GM12874 (cell line): ENCODE measurements around the gene SNX6.

ENCODE experiments used
- CTCF ChIP-seq: IDR thresholded peaks from 2 replicates; pipeline ENCODE4 v1.5.1; 2011; ENCODE audit warnings: low read depth, mild to moderate bottlenecking, control low read depth, low read length, moderate library complexity; ENCODE audit not compliant: insufficient read depth

Gene SNX6

GRCh38 chr14:34623506-34623905 is 6.4 kb downstream of the SNX6 start:
- no peak for TF ChIP-seq CTCF

GRCh38 chr14:34620839-34621238 is 9.1 kb downstream of the SNX6 start:
- TF ChIP-seq CTCF = no peak

DNA sequence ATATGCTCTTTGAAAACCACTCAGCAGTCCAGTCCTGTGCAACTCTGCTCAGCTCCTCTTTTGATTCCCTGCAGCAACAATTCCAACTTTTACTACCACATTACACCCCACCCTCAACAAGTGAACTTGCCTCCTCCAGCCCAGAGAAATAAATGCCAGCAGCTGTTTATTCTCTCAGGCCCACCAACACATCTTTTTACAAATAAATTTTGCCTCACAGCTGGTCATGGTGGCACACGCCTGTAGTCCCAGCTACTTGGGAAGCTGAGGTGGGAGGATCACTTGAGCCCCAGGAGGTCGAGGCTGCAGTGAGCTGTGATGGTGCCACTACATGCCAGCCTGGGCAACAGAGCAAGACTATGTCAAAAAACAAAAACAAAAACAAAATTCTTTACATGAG is 9.8 kb downstream of the SNX6 start:
- TF ChIP-seq CTCF = no peak

DNA sequence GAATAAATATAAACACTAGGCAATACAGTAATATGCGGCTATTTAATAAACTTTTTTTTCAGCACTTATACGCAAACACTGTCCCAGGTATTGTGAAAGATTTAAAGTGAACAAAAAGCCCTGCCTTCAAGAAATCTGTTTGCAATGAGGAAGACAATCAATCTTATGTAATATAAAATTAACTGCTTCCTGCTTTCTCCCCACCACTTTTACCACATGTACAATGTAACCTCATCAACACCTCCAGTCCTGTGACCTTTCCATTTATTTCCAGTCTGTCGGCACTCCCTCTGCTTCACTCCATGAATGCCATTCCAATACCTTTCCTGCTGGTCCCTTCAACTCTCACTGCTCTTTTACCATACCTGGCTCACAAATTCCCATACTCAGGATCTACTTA is 10.5 kb downstream of the SNX6 start:
- TF ChIP-seq CTCF = no peak

GRCh38 chr14:34616360-34616759 is 13.6 kb downstream of the SNX6 start:
- TF ChIP-seq CTCF = no peak

DNA sequence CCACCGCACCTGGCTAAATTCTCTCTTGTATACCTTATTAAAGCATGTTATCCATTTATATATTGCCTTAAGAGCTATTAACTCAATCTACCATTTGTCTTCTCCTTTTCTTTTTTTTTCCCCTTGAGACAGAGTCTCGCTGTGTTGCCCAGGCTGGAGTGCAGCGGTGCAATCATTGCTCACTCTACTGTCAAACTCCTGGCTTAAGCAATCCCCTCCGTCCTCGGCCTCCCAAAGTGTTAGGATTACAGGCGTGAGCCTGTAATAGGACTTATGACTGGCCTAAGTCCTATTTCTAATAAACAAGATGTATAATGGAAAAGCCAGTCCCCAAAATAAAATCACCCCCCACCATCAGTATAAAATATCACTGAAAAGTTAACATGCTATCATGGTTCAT is 14.4 kb downstream of the SNX6 start:
- no peak for TF ChIP-seq CTCF

GRCh38 chr14:34614638-34615037 is 15.3 kb downstream of the SNX6 start:
- no peak for TF ChIP-seq CTCF

GRCh38 chr14:34610101-34610500 is 19.8 kb downstream of the SNX6 start:
- TF ChIP-seq CTCF = no peak
